ENCODE measurements around the gene COL10A1. TPM values are rescaled to one million over a fixed set of nuclear protein-coding genes. Genes with fewer than 3 reads are reported as not detected.

Gene COL10A1
- total RNA-seq, 1 donor from 2014 or later: not detected

DNA sequence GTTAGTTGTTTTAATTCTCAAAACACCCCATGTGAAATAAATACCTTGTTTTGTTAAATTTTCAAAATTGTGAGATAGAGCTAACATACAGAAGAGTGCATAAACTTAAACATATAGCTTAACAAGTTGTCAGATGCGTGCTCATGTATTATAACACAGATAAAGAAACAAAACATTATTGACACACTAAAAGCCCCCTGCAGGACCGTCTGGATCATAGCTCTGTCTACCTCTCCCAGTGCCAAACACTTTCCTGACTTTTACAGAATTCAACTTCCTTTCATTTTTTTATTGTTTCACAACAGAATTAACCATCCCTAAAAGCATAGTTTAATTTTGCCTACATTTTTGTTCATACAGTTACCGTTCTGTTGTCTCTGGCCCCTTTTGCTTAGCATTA, 47.4 kb downstream of the COL10A1 start:
- no peak overlapping the region for H3K27ac Mint-ChIP-seq
- H3K79me2 ChIP-seq (ENCODE audit: low read depth): no peaks in the 10 kb centered on the region
- no peaks in the 10 kb centered on the region for H3K4me1 Mint-ChIP-seq
- no peak overlapping the region for H3K27ac ChIP-seq
- no peak overlapping the region for H3K9ac ChIP-seq
- no peaks in the 10 kb centered on the region for H4K20me1 ChIP-seq (ENCODE audit: low read depth)
- no peak overlapping the region for H2AFZ ChIP-seq (replicated peaks)
- H3K27me3 Mint-ChIP-seq (ENCODE audit: insufficient read depth, low read depth): no peaks in the 10 kb centered on the region
- H3K4me1 ChIP-seq: no peaks in the 10 kb centered on the region
- TF ChIP-seq EZH2 (IDR thresholded peaks at IDR 0.05) (no peak), EZH2phosphoT487 (IDR thresholded peaks at IDR 0.05) (no peak), CTCF (IDR thresholded peaks at IDR 0.05) (peak; percentile 20)
- H3K9me3 ChIP-seq (ENCODE audit: low read depth): no peaks in the 10 kb centered on the region
- no peak overlapping the region for H3K4me2 ChIP-seq
- H3F3A ChIP-seq (ENCODE audit: low read depth): no peaks in the 10 kb centered on the region
- H3K27me3 ChIP-seq: no peaks in the 10 kb centered on the region
- no peaks in the 10 kb centered on the region for H3K36me3 Mint-ChIP-seq
- DNase-seq (ENCODE audit: low spot score): no peak
- H3K4me3 Mint-ChIP-seq: no peak overlapping the region
- H3K9me3 Mint-ChIP-seq: no peaks in the 10 kb centered on the region
- H3K4me3 ChIP-seq: no peak overlapping the region
- H3K36me3 ChIP-seq: no peaks in the 10 kb centered on the region

GRCh38 chr6:116074732-116075390, 51.1 kb downstream of the COL10A1 start:
- Histone ChIP-seq H4K20me1 (ENCODE audit: low read depth) (no peaks in the 10 kb centered on the region), H3F3A (ENCODE audit: low read depth) (no peaks in the 10 kb centered on the region), H3K4me2 (no peak overlapping the region), H3K36me3 (no peaks in the 10 kb centered on the region), H2AFZ (replicated peaks) (no peak overlapping the region), H3K79me2 (ENCODE audit: low read depth) (no peaks in the 10 kb centered on the region), H3K27me3 (no peaks in the 10 kb centered on the region), H3K9ac (no peak overlapping the region), H3K27ac (no peak overlapping the region), H3K4me1 (no peaks in the 10 kb centered on the region), H3K9me3 (ENCODE audit: low read depth) (no peaks in the 10 kb centered on the region), H3K4me3 (no peak overlapping the region)
- no peaks in the 10 kb centered on the region for H3K36me3 Mint-ChIP-seq
- H3K4me3 Mint-ChIP-seq: no peak overlapping the region
- H3K27ac Mint-ChIP-seq: no peak overlapping the region
- H3K27me3 Mint-ChIP-seq (ENCODE audit: insufficient read depth, low read depth): no peaks in the 10 kb centered on the region
- TF ChIP-seq EZH2 (IDR thresholded peaks at IDR 0.05) (no peak), EZH2phosphoT487 (IDR thresholded peaks at IDR 0.05) (no peak), CTCF (IDR thresholded peaks at IDR 0.05) (no peak)
- H3K9me3 Mint-ChIP-seq: no peaks in the 10 kb centered on the region
- no peak for DNase-seq (ENCODE audit: low spot score)
- no peaks in the 10 kb centered on the region for H3K4me1 Mint-ChIP-seq

DNA sequence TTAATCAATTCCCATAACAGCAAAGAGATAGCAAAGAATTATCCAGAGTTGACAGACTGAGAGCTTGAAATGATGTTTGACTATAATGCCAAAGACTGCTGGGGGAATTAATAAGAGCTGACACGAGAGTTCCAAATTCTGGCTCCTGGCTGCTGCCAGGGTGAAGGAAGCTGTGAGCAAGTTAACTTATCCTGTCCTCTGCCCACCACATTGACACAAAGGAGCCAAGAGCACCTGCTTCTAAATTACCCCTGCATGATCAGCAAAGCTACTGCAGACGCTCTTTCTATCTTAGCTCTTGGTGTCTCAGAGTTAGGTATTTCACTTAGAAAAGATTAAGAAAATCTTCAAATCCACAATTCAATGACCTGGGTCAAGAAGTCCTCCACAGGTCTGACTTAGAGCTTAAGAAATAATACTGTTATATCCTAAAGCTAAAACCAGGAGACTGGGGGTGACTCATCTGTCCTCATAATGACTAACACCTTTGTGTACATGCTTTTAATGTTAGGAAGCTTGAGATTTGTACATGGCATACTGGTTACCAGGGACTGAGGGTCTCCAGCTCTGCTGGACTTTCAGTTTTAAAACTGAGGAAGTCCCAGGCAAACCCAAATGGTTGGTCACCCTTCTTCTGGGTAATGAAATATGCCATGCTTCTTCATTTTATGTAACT, 52.0 kb downstream of the COL10A1 start:
- Histone ChIP-seq H3K9me3 (ENCODE audit: low read depth) (no peaks in the 10 kb centered on the region), H3K27me3 (no peaks in the 10 kb centered on the region), H3K79me2 (ENCODE audit: low read depth) (no peaks in the 10 kb centered on the region), H3K4me1 (no peaks in the 10 kb centered on the region), H4K20me1 (ENCODE audit: low read depth) (no peaks in the 10 kb centered on the region), H3K27ac (no peak overlapping the region), H3F3A (ENCODE audit: low read depth) (no peaks in the 10 kb centered on the region), H3K9ac (no peak overlapping the region), H3K4me3 (no peak overlapping the region), H2AFZ (replicated peaks) (no peak overlapping the region), H3K4me2 (no peak overlapping the region), H3K36me3 (no peaks in the 10 kb centered on the region)
- no peak for TF ChIP-seq EZH2phosphoT487 (IDR thresholded peaks at IDR 0.05)
- no peak for TF ChIP-seq EZH2 (IDR thresholded peaks at IDR 0.05)
- TF ChIP-seq CTCF (IDR thresholded peaks at IDR 0.05): no peak
- Mint-ChIP-seq H3K36me3 (no peaks in the 10 kb centered on the region), H3K9me3 (no peaks in the 10 kb centered on the region), H3K27ac (no peak overlapping the region), H3K27me3 (ENCODE audit: insufficient read depth, low read depth) (no peaks in the 10 kb centered on the region), H3K4me1 (peaks cover 2% of the 10 kb centered on the region), H3K4me3 (no peak overlapping the region)
- no peak for DNase-seq (ENCODE audit: low spot score)

Measured in neural progenitor cell (in vitro differentiated cells).